ENCODE measurements around the gene PODXL2.

DNA sequence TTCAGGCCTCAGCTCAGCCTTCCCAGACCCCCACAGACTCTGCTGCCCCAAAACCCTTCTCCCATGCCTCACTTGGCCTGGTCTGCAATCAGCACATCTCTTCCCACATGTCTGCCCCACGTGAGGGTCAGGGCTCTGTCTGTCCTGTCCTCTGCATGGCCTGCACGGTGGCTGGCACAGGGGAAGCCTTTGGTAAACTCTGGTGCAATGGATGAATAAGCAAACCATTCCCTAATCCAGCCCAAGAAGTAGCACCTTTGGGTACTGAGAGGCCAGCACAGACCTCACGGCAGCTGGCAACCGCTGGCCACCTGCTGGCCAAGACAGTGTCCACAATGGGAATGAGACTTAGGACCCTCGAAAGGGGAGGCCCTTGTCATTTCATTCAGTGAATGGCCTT lies 71.4 kb downstream of the PODXL2 start:
- TF ChIP-seq, protein P1, sequence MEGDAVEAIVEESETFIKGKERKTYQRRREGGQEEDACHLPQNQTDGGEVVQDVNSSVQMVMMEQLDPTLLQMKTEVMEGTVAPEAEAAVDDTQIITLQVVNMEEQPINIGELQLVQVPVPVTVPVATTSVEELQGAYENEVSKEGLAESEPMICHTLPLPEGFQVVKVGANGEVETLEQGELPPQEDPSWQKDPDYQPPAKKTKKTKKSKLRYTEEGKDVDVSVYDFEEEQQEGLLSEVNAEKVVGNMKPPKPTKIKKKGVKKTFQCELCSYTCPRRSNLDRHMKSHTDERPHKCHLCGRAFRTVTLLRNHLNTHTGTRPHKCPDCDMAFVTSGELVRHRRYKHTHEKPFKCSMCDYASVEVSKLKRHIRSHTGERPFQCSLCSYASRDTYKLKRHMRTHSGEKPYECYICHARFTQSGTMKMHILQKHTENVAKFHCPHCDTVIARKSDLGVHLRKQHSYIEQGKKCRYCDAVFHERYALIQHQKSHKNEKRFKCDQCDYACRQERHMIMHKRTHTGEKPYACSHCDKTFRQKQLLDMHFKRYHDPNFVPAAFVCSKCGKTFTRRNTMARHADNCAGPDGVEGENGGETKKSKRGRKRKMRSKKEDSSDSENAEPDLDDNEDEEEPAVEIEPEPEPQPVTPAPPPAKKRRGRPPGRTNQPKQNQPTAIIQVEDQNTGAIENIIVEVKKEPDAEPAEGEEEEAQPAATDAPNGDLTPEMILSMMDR (IDR thresholded peaks at IDR 0.05): no peak
- TF ChIP-seq EZH2 (IDR thresholded peaks at IDR 0.05; ENCODE audit: borderline replicate concordance, insufficient read depth, low read depth, low read length, poor library complexity, severe bottlenecking): no peak

Data from B cell (primary cell).